Natural killer cell (primary cell): Measurements from ENCODE around the gene WNT6. TPM values are rescaled to one million over a fixed set of nuclear protein-coding genes. Genes with fewer than 3 reads are reported as not detected.
A peak's percentile ranks its signal among the peaks of the same experiment; 100 is the strongest.

ENCODE experiments used
- ATAC-seq, 3 donors: fragments of 150-1000 bp in 2 of 3; fragments of 200-7000 bp in 1 of 3; cut with Tn5 transposase; 1 replicate in 1 of 3; 2 replicates in 2 of 3; pipeline ENCODE4 v1.10.0; 2021; ENCODE audit warnings: mild to moderate bottlenecking in 2 of 3, moderate library complexity in 2 of 3
- DNase-seq, 2 donors: peaks; one replicate each; pipeline versions ENCODE4 v3.0.0 to v3.0.0-alpha.2; 2013 to 2021; ENCODE audit warnings: mixed read lengths in 1 of 2
- H3K27ac ChIP-seq: one replicate; pipeline ENCODE4 v1.5.1; 2013; ENCODE audit warnings: mild to moderate bottlenecking, low read length
- H3K27me3 ChIP-seq: one replicate; pipeline ENCODE4 v1.6.1; 2013; ENCODE audit warnings: low read length; ENCODE audit not compliant: control insufficient read depth, insufficient read depth
- H3K36me3 ChIP-seq: one replicate; pipeline ENCODE4 v1.6.1; 2013; ENCODE audit warnings: low read length; ENCODE audit not compliant: control insufficient read depth, insufficient read depth
- H3K4me1 ChIP-seq: one replicate; pipeline ENCODE4 v1.6.1; 2013; ENCODE audit warnings: low read length; ENCODE audit not compliant: control insufficient read depth, insufficient read depth
- H3K4me3 ChIP-seq: one replicate; pipeline ENCODE4 v1.5.1; 2013; ENCODE audit warnings: low read length
- H3K9me3 ChIP-seq: one replicate; pipeline ENCODE4 v1.6.1; 2013; ENCODE audit warnings: low read length; ENCODE audit not compliant: control insufficient read depth, insufficient read depth
- H3K27ac Mint-ChIP-seq, 2 donors: one replicate each; pipeline ENCODE4 v1.8.0; 2022; ENCODE audit warnings: mild to moderate bottlenecking in 2 of 2, mixed read lengths in 2 of 2, moderate library complexity in 1 of 2
- H3K27me3 Mint-ChIP-seq, 2 donors: one replicate each; pipeline ENCODE4 v1.8.0; 2022; ENCODE audit warnings: low read depth in 2 of 2, mixed read lengths in 2 of 2
- H3K36me3 Mint-ChIP-seq: one replicate; pipeline ENCODE4 v1.8.0; 2022; ENCODE audit warnings: mixed read lengths
- H3K4me1 Mint-ChIP-seq, 2 donors: one replicate each; pipeline ENCODE4 v1.8.0; 2022; ENCODE audit warnings: mixed read lengths in 2 of 2
- H3K4me3 Mint-ChIP-seq: one replicate; pipeline ENCODE4 v1.8.0; 2022; ENCODE audit warnings: mild to moderate bottlenecking, moderate library complexity, mixed read lengths
- H3K9me3 Mint-ChIP-seq, 2 donors: one replicate each; pipeline ENCODE4 v1.8.0; 2022; ENCODE audit warnings: mixed read lengths in 2 of 2
- WGBS: methylation state at CpG from one replicate; pipeline ENCODE4 v1.1.7; 2013; ENCODE audit warnings: missing lambda C conversion rate; ENCODE audit not compliant: insufficient coverage; 5-methylcytosine and 5-hydroxymethylcytosine counted together
- intact Hi-C: fragments of 100-400 bp; cut with micrococcal nuclease; formaldehyde crosslinking; loops from one replicate; pipeline ENCODE4 v1.14.2; 2022
- total RNA-seq, 4 donors: library from RNA; stranded (reverse); fragments of 120-200 nt in 1 of 4; gene quantifications; one replicate each; pipeline versions ENCODE4 v1.2.3 to v1.2.4, GENCODE V29; 2013 to 2022
- TF ChIP-seq, protein P1 (sequence below): fragments of 200-600 bp; IDR thresholded peaks from one replicate; pipeline ENCODE4 v1.8.0; 2022; ENCODE audit warnings: antibody characterized with exemption

WNT6 gene
- total RNA-seq, 3 donors from 2014 or later (not counting 1 experiment from before 2014, with no cell fraction given) = not detected

DNA sequence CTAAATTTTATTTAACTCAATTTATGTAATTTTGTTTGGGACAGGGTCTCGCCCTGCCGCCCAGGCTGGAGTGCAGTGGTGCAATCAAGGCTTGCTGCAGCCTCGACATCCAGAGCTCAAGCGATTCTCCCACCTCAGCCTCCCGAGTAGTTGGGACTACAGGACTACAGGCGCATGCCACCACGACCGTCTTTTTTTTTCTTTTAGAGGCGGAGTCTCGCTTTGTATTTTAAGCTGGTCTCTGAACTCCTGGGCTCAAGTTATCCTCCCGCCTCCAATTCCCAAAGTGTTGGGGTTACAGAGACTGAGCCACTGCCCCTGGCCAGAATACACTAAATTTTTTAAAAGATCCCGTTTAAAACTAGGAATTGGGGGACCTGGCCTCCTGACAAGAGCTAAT lies 39.5 kb downstream of the WNT6 start:
- intact Hi-C loops = loop anchor here (5.0 kb wide), 4 partner anchors 187 to 682 kb away; partner anchors contain the start of genes ARPC2, CNPPD1, CTDSP1 and RETREG2
- H3K9me3 ChIP-seq = no peaks in the 10 kb centered on the region
- peaks cover 34 to 37% of the 10 kb centered on the region in 2 donors for H3K4me1 Mint-ChIP-seq
- H3K27me3 ChIP-seq = peaks cover 26% of the 10 kb centered on the region
- no peaks in the 10 kb centered on the region for H3K36me3 Mint-ChIP-seq
- H3K27ac ChIP-seq = no peak overlapping the region
- H3K4me3 ChIP-seq = no peak overlapping the region
- TF ChIP-seq, protein P1, sequence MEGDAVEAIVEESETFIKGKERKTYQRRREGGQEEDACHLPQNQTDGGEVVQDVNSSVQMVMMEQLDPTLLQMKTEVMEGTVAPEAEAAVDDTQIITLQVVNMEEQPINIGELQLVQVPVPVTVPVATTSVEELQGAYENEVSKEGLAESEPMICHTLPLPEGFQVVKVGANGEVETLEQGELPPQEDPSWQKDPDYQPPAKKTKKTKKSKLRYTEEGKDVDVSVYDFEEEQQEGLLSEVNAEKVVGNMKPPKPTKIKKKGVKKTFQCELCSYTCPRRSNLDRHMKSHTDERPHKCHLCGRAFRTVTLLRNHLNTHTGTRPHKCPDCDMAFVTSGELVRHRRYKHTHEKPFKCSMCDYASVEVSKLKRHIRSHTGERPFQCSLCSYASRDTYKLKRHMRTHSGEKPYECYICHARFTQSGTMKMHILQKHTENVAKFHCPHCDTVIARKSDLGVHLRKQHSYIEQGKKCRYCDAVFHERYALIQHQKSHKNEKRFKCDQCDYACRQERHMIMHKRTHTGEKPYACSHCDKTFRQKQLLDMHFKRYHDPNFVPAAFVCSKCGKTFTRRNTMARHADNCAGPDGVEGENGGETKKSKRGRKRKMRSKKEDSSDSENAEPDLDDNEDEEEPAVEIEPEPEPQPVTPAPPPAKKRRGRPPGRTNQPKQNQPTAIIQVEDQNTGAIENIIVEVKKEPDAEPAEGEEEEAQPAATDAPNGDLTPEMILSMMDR = no peak
- no peaks in the 10 kb centered on the region for H3K36me3 ChIP-seq
- no peak for DNase-seq
- no peak overlapping the region for H3K27ac Mint-ChIP-seq
- peaks cover 50 to 58% of the 10 kb centered on the region in 2 donors for H3K27me3 Mint-ChIP-seq
- peaks cover 44% of the 10 kb centered on the region for H3K4me1 ChIP-seq
- no peaks in the 10 kb centered on the region for H3K9me3 Mint-ChIP-seq
- no peak for ATAC-seq
- peak overlapping the region; percentile 71 for H3K4me3 Mint-ChIP-seq
- WGBS = 32% methylated on average over 12 of the region's 12 CpGs

DNA sequence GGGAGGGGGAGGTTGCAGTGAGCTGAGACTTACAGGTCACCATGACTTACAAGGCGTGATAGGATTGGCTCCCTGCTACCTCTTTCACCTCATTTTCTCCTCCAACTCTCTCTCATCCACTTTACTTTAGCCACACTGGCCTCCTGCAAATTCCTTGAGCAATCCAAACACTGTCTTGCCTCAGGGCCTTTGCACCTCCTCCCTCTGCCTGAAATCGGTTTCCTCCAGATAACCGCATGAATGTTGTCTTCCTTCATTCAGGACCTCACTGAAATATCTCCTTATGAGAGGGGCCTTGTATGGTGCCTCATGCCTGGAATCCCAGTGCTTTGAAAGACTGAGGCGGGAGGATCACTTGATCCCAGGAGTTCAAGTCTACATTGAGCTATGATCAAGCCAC lies 42.8 kb downstream of the WNT6 start:
- Mint-ChIP-seq H3K27me3 (peaks cover 52 to 54% of the 10 kb centered on the region in 2 donors), H3K9me3 (no peaks in the 10 kb centered on the region), H3K4me3 (no peak overlapping the region), H3K4me1 (peaks cover 8 to 10% of the 10 kb centered on the region in 2 donors), H3K36me3 (no peaks in the 10 kb centered on the region), H3K27ac (no peak overlapping the region)
- WGBS = 91% methylated on average over 4 of the region's 4 CpGs
- intact Hi-C loops = loop anchor here (5.0 kb wide), 1 partner anchor 35 kb away; no protein-coding TSS in a partner anchor
- DNase-seq (no peak), ATAC-seq (no peak)
- Histone ChIP-seq H3K4me3 (no peak overlapping the region), H3K4me1 (peaks cover 12% of the 10 kb centered on the region), H3K9me3 (no peaks in the 10 kb centered on the region), H3K36me3 (no peaks in the 10 kb centered on the region), H3K27me3 (peaks cover 29% of the 10 kb centered on the region), H3K27ac (no peak overlapping the region)
- TF ChIP-seq, protein P1 = no peak

DNA sequence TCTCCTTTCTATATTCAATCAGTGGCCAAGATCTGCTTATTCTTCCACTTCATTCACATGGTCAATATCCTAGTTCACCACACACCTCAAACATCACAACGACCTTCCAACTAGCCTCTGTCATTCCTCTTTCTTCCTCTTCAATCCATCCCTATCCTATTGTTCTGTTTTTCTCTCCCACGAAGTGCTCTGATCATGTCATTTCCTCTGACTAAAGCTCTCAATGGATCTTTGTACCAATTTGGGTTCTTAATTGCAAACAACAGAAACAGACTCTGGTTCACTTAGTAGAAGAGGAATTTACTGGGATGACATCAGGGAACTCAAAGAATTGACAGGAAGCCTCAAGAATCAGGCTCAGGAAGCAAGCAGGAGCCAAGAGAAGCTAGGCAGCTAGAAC lies 44.6 kb downstream of the WNT6 start:
- Mint-ChIP-seq H3K9me3 (no peaks in the 10 kb centered on the region), H3K36me3 (no peaks in the 10 kb centered on the region), H3K27me3 (peaks cover 44% of the 10 kb centered on the region in 2 donors), H3K27ac (no peak overlapping the region), H3K4me3 (no peak overlapping the region), H3K4me1 (peaks cover 0 to 9% of the 10 kb centered on the region in 2 donors)
- WGBS = 9% methylated on average over 2 of the region's 2 CpGs
- peaks cover 12% of the 10 kb centered on the region for H3K27me3 ChIP-seq
- intact Hi-C loops = loop anchor here (5.0 kb wide), 1 partner anchor 37 kb away; no protein-coding TSS in a partner anchor
- no peaks in the 10 kb centered on the region for H3K36me3 ChIP-seq
- DNase-seq (no peak), ATAC-seq (no peak)
- no peaks in the 10 kb centered on the region for H3K9me3 ChIP-seq
- peaks cover 9% of the 10 kb centered on the region for H3K4me1 ChIP-seq
- TF ChIP-seq, protein P1 = no peak
- H3K27ac ChIP-seq = no peak overlapping the region
- no peak overlapping the region for H3K4me3 ChIP-seq
